ENCODE data around the gene PRRC2B. TPM values are rescaled to one million over a fixed set of nuclear protein-coding genes. Genes with fewer than 3 reads are reported as not detected.
"Not testable (repeated sequence)": the region's sequence is repeated elsewhere in the genome, so short reads cannot be mapped to it uniquely, and the experiment has no call there.

PRRC2B gene
- total and polyA plus RNA-seq, 8 donors = 26.3 to 251 (median 71.8) TPM

DNA sequence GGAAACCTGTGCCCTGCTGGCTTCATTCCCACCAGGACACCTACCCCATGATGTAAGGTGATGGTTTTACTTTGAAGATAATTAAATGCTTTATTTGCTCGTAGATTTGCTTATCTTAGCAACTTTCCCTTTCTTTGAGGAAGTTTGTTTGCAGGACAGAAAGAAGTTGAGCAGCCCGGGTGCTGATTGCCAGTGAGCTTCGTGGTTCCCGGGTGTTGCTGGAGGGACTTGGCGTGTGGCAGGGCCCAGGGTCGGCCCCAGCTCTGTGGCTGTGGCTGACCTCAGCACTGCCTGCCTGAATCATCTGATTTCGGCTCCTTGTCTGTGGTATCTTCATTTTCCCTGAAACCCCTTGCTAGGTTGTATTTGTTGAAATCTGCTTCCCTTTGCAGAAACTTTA is 117.5 kb downstream of the PRRC2B start:
- peaks cover 0 to 8% (median 0%) of the 10 kb centered on the region in 4 donors for H3K4me1 ChIP-seq
- no peaks in the 10 kb centered on the region for H3K9me3 ChIP-seq
- no peak for DNase-seq
- intact Hi-C loops (cut with DNase I; ENCODE audit: low total_unique reads) = no loop called here
- WGBS, 5 donors = 26 to 52% (median 32%) methylated on average over 7 of the region's 7 CpGs
- no peaks in the 10 kb centered on the region for H3K27me3 ChIP-seq
- H3K36me3 ChIP-seq = peaks cover 26 to 93% (median 88%) of the 10 kb centered on the region in 4 donors
- TF ChIP-seq POLR2A (IDR thresholded peaks at IDR 0.05) (no peak), EP300 (IDR thresholded peaks at IDR 0.05) (no peak), CTCF (IDR thresholded peaks at IDR 0.05) (no peak), POLR2AphosphoS5 (IDR thresholded peaks at IDR 0.05) (no peak)
- H3K4me3 ChIP-seq = no peak overlapping the region
- no peak overlapping the region for H3K27ac ChIP-seq

GRCh38 chr9:131511880-131512279 is 118.0 kb downstream of the PRRC2B start:
- Histone ChIP-seq H3K4me1 (peaks cover 0 to 8% (median 0%) of the 10 kb centered on the region in 4 donors), H3K27ac (no peak overlapping the region), H3K9me3 (no peaks in the 10 kb centered on the region), H3K27me3 (no peaks in the 10 kb centered on the region), H3K36me3 (peaks cover 31 to 95% (median 91%) of the 10 kb centered on the region in 4 donors), H3K4me3 (no peak overlapping the region)
- 70 to 90% (median 79%) methylated on average over 5 to 6 of the region's 6 CpGs for whole genome bisulfite sequencing, 5 donors
- no peak for TF ChIP-seq EP300 (IDR thresholded peaks at IDR 0.05)
- TF ChIP-seq POLR2AphosphoS5 (IDR thresholded peaks at IDR 0.05) = no peak
- no peak for TF ChIP-seq CTCF (IDR thresholded peaks at IDR 0.05)
- TF ChIP-seq POLR2A (IDR thresholded peaks at IDR 0.05) = no peak
- intact Hi-C loops (cut with DNase I; ENCODE audit: low total_unique reads) = no loop called here
- DNase-seq = no peak

GRCh38 chr9:131513177-131513576 is 119.3 kb downstream of the PRRC2B start:
- no peak for DNase-seq
- WGBS, 5 donors = 89 to 95% (median 91%) methylated on average over 15 of the region's 15 CpGs
- no peaks in the 10 kb centered on the region for H3K27me3 ChIP-seq
- TF ChIP-seq POLR2AphosphoS5 (IDR thresholded peaks at IDR 0.05) (no peak), EP300 (IDR thresholded peaks at IDR 0.05) (no peak), CTCF (IDR thresholded peaks at IDR 0.05) (no peak), POLR2A (IDR thresholded peaks at IDR 0.05) (no peak)
- intact Hi-C loops (cut with DNase I; ENCODE audit: low total_unique reads) = no loop called here
- no peak overlapping the region for H3K27ac ChIP-seq
- H3K36me3 ChIP-seq = peaks cover 34 to 95% (median 95%) of the 10 kb centered on the region in 4 donors
- no peak overlapping the region for H3K4me3 ChIP-seq
- no peaks in the 10 kb centered on the region for H3K9me3 ChIP-seq
- H3K4me1 ChIP-seq = peaks cover 0 to 9% (median 4%) of the 10 kb centered on the region in 4 donors

DNA sequence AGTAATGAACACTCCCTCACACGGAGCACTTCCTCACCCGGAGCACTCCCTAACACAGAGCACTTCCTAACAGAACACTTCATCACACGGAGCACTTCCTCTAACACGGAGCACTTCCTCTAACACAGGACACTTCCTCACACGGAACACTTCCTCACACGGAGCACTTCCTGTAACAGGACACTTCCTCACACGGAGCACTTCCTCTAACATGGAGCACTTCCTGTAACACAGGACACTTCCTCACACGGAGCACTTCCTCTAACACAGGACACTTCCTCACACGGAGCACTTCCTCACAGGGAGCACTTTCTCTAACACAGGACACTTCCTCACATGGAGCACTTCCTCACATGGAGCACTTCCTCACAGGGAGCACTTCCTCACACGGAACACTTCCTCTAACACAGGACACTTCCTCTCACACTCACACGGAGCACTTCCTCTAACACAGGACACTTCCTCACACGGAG is 121.7 kb downstream of the PRRC2B start:
- H3K4me1 ChIP-seq = peaks cover 0 to 13% (median 4%) of the 10 kb centered on the region in 4 donors
- DNase-seq; H3K27me3 ChIP-seq; H3K27ac ChIP-seq; intact Hi-C loops (cut with DNase I; ENCODE audit: low total_unique reads); H3K9me3 ChIP-seq; H3K4me3 ChIP-seq: not testable (repeated sequence)
- H3K36me3 ChIP-seq = peaks cover 53 to 100% (median 99%) of the 10 kb centered on the region in 4 donors
- WGBS, 5 donors = 80 to 88% (median 84%) methylated on average over 7 to 12 of the region's 12 CpGs

GRCh38 chr9:131516100-131516499 is 122.2 kb downstream of the PRRC2B start:
- no peak for DNase-seq
- intact Hi-C loops (cut with DNase I; ENCODE audit: low total_unique reads) = no loop called here
- H3K9me3 ChIP-seq = no peaks in the 10 kb centered on the region
- no peak overlapping the region for H3K4me3 ChIP-seq
- H3K36me3 ChIP-seq = peaks cover 53 to 100% (median 99%) of the 10 kb centered on the region in 4 donors
- H3K27me3 ChIP-seq = no peaks in the 10 kb centered on the region
- no peak overlapping the region for H3K27ac ChIP-seq
- 79 to 91% (median 83%) methylated on average over 6 to 15 of the region's 15 CpGs for WGBS, 5 donors
- peaks cover 0 to 13% (median 4%) of the 10 kb centered on the region in 4 donors for H3K4me1 ChIP-seq
- no peak for TF ChIP-seq EP300 (IDR thresholded peaks at IDR 0.05)
- TF ChIP-seq CTCF (IDR thresholded peaks at IDR 0.05) = no peak
- TF ChIP-seq POLR2A (IDR thresholded peaks at IDR 0.05) = no peak
- TF ChIP-seq POLR2AphosphoS5 (IDR thresholded peaks at IDR 0.05) = no peak

All from stomach (tissue), 9 donors.